Mesothelial cell of epicardium (in vitro differentiated cells): ENCODE measurements around the gene HDAC9. TPM values are rescaled to one million over a fixed set of nuclear protein-coding genes. Genes with fewer than 3 reads are reported as not detected.

Experiments used
- DNase-seq, 2 experiments: peaks; one replicate each; pipeline ENCODE4 v3.0.0; 2021; ENCODE audit warnings: low spot score in 2 of 2; ENCODE audit not compliant: unreplicated experiment in 2 of 2
- H3K27ac Mint-ChIP-seq: 2 replicates; pipeline ENCODE4 v1.8.0; 2021; ENCODE audit warnings: mixed read lengths
- H3K27me3 Mint-ChIP-seq: 2 replicates; pipeline ENCODE4 v1.8.0; 2021; ENCODE audit warnings: low read depth, mixed read lengths
- H3K36me3 Mint-ChIP-seq: 2 replicates; pipeline ENCODE4 v1.8.0; 2021; ENCODE audit warnings: mixed read lengths
- H3K4me1 Mint-ChIP-seq: 2 replicates; pipeline ENCODE4 v1.8.0; 2021; ENCODE audit warnings: mixed read lengths
- H3K4me3 Mint-ChIP-seq: 2 replicates; pipeline ENCODE4 v1.8.0; 2021; ENCODE audit warnings: mild to moderate bottlenecking, moderate library complexity, mixed read lengths
- H3K9me3 Mint-ChIP-seq: 2 replicates; pipeline ENCODE4 v1.8.0; 2021; ENCODE audit warnings: mixed read lengths
- CTCF ChIP-seq: fragments of 200-600 bp; sonication (generic); IDR thresholded peaks from one replicate; pipeline ENCODE4 v1.5.0; 2021; ENCODE audit warnings: antibody characterized with exemption; ENCODE audit not compliant: unreplicated experiment
- total RNA-seq: library from RNA; stranded (reverse); gene quantifications from 3 replicates; pipeline ENCODE4 v1.2.1, GENCODE V29; 2021

The HDAC9 gene
- total RNA-seq, 1 donor from 2014 or later, result 37.4 TPM

GRCh38 chr7:18679261-18679660, 183.7 kb downstream of the HDAC9 start:
- no peak overlapping the region for H3K4me3 Mint-ChIP-seq
- peaks cover 16% of the 10 kb centered on the region for H3K36me3 Mint-ChIP-seq
- H3K9me3 Mint-ChIP-seq, result peaks cover 17% of the 10 kb centered on the region
- no peaks in the 10 kb centered on the region for H3K4me1 Mint-ChIP-seq
- no peak overlapping the region for H3K27ac Mint-ChIP-seq
- TF ChIP-seq CTCF, result no peak
- DNase-seq, result no peak
- H3K27me3 Mint-ChIP-seq, result no peaks in the 10 kb centered on the region

GRCh38 chr7:18680576-18680975, 185.0 kb downstream of the HDAC9 start:
- no peak for DNase-seq
- Mint-ChIP-seq H3K27ac (no peak overlapping the region), H3K9me3 (peaks cover 23% of the 10 kb centered on the region), H3K36me3 (peaks cover 16% of the 10 kb centered on the region), H3K4me1 (peaks cover 3% of the 10 kb centered on the region), H3K27me3 (no peaks in the 10 kb centered on the region), H3K4me3 (no peak overlapping the region)
- no peak for TF ChIP-seq CTCF

- peaks cover 6% of the 10 kb centered on the region for H3K36me3 Mint-ChIP-seq
- H3K4me3 Mint-ChIP-seq, result no peak overlapping the region
- H3K27ac Mint-ChIP-seq, result no peak overlapping the region
- H3K4me1 Mint-ChIP-seq, result peaks cover 24% of the 10 kb centered on the region
- no peaks in the 10 kb centered on the region for H3K27me3 Mint-ChIP-seq
- H3K9me3 Mint-ChIP-seq, result peaks cover 11% of the 10 kb centered on the region
- no peak for DNase-seq
- TF ChIP-seq CTCF, result no peak
These were observed 189.4 kb downstream of the HDAC9 start for GRCh38 chr7:18684916-18685315.

- no peak for DNase-seq
- Mint-ChIP-seq H3K4me1 (peaks cover 33% of the 10 kb centered on the region), H3K36me3 (peaks cover 6% of the 10 kb centered on the region), H3K27me3 (no peaks in the 10 kb centered on the region), H3K9me3 (peaks cover 11% of the 10 kb centered on the region), H3K27ac (no peak overlapping the region), H3K4me3 (no peak overlapping the region)
- TF ChIP-seq CTCF, result no peak
These were observed 190.4 kb downstream of the HDAC9 start for GRCh38 chr7:18685971-18686370.

GRCh38 chr7:18689551-18689950, 194.0 kb downstream of the HDAC9 start:
- peaks cover 3% of the 10 kb centered on the region for H3K36me3 Mint-ChIP-seq

More at GRCh38 chr7:18689551-18689950, 194.0 kb downstream of the HDAC9 start:
- DNase-seq, result no peak
- peaks cover 63% of the 10 kb centered on the region for H3K4me1 Mint-ChIP-seq
- H3K27me3 Mint-ChIP-seq, result no peaks in the 10 kb centered on the region
- H3K9me3 Mint-ChIP-seq, result peaks cover 6% of the 10 kb centered on the region
- no peak overlapping the region for H3K4me3 Mint-ChIP-seq
- H3K27ac Mint-ChIP-seq, result peak overlapping the region; percentile 73
- TF ChIP-seq CTCF, result no peak
